HepG2 (cell line): ENCODE results near the gene TYROBP. TPM values are rescaled to one million over a fixed set of nuclear protein-coding genes. Genes with fewer than 3 reads are reported as not detected.

Experiments
- ARNTL ChIP-seq: sonication (generic); formaldehyde crosslinking; IDR thresholded peaks from 2 replicates; pipeline ENCODE4 v1.4.0; 2020; ENCODE audit warnings: mild to moderate bottlenecking, missing genetic modification reagents
- DNMT1 ChIP-seq: sonication (generic); formaldehyde crosslinking; IDR thresholded peaks from 2 replicates; pipeline ENCODE4 v1.5.1; 2020; ENCODE audit warnings: mild to moderate bottlenecking, missing genetic modification reagents
- ETV6 ChIP-seq: sonication (generic); formaldehyde crosslinking; conservative IDR thresholded peaks from 2 replicates; pipeline ENCODE4 v1.4.0; 2020; ENCODE audit warnings: missing genetic modification reagents
- JUNB ChIP-seq: sonication (generic); formaldehyde crosslinking; IDR thresholded peaks from 2 replicates; pipeline ENCODE4 v1.8.0; 2022; ENCODE audit warnings: missing genetic modification reagents, mild to moderate bottlenecking, borderline replicate concordance
- MBD4 ChIP-seq: IDR thresholded peaks from 2 replicates; pipeline ENCODE4 v1.6.1; 2012; ENCODE audit warnings: low read length, inconsistent platforms, borderline replicate concordance
- PHB2 ChIP-seq: fragments of 450-650 bp; IDR thresholded peaks from 2 replicates; pipeline ENCODE4 v1.6.1; 2018; ENCODE audit not compliant: partially characterized antibody
- RAD21 ChIP-seq: fragments of 450-650 bp; formaldehyde crosslinking; IDR thresholded peaks from 2 replicates; pipeline ENCODE4 v1.5.0; 2020; ENCODE audit warnings: mild to moderate bottlenecking
- RCOR2 ChIP-seq: IDR thresholded peaks from 2 replicates; pipeline ENCODE4 v1.6.1; 2016; ENCODE audit warnings: missing biosample characterization, missing genetic modification reagents
- SALL2 ChIP-seq: sonication (generic); formaldehyde crosslinking; IDR thresholded peaks from 2 replicates; pipeline ENCODE4 v1.8.1; 2023; ENCODE audit warnings: mild to moderate bottlenecking, missing genetic modification reagents, inconsistent platforms
- SP1 ChIP-seq, 2 experiments: fragments of 450-650 bp in 1 of 2; sonication (generic) in 1 of 2; formaldehyde crosslinking in 1 of 2; IDR thresholded peaks; 2 replicates each; pipeline versions ENCODE4 v1.4.0 to v1.6.1; 2016 to 2020; ENCODE audit warnings: missing genetic modification reagents in 1 of 2
- SP5 ChIP-seq: IDR thresholded peaks from 2 replicates; pipeline ENCODE4 v1.6.1; 2016; ENCODE audit warnings: low read depth, borderline replicate concordance
- XBP1 ChIP-seq: sonication (generic); formaldehyde crosslinking; IDR thresholded peaks from 2 replicates; pipeline ENCODE4 v1.5.0; 2020; ENCODE audit warnings: missing genetic modification reagents
- ZNF160 ChIP-seq: sonication (generic); formaldehyde crosslinking; IDR thresholded peaks from 2 replicates; pipeline ENCODE4 v1.8.0; 2022; ENCODE audit warnings: mild to moderate bottlenecking, inconsistent platforms, missing genetic modification reagents
- ZNF282 ChIP-seq: fragments of 450-650 bp; IDR thresholded peaks from 2 replicates; pipeline ENCODE4 v1.6.1; 2018; ENCODE audit not compliant: partially characterized antibody
- ZNF383 ChIP-seq: sonication (generic); formaldehyde crosslinking; IDR thresholded peaks from 2 replicates; pipeline ENCODE4 v1.4.0; 2020; ENCODE audit warnings: missing genetic modification reagents, mild to moderate bottlenecking, borderline replicate concordance
- ZNF44 ChIP-seq: sonication (generic); formaldehyde crosslinking; IDR thresholded peaks from 2 replicates; pipeline ENCODE4 v1.5.1; 2020; ENCODE audit warnings: mild to moderate bottlenecking, missing genetic modification reagents
- ZNF607 ChIP-seq: sonication (generic); formaldehyde crosslinking; IDR thresholded peaks from 2 replicates; pipeline ENCODE4 v1.5.1; 2020; ENCODE audit warnings: missing genetic modification reagents, mild to moderate bottlenecking, borderline replicate concordance
- ZNF652 ChIP-seq: IDR thresholded peaks from 2 replicates; pipeline ENCODE4 v1.6.1; 2016; ENCODE audit warnings: low read depth, borderline replicate concordance
- ZNF709 ChIP-seq: sonication (generic); formaldehyde crosslinking; IDR thresholded peaks from 2 replicates; pipeline ENCODE4 v1.5.0; 2020; ENCODE audit warnings: mild to moderate bottlenecking, missing genetic modification reagents
- ZNF761 ChIP-seq: sonication (generic); formaldehyde crosslinking; conservative IDR thresholded peaks from 2 replicates; pipeline ENCODE4 v1.4.0; 2020; ENCODE audit warnings: mild to moderate bottlenecking, missing genetic modification reagents
- ZNF775 ChIP-seq: sonication (generic); formaldehyde crosslinking; IDR thresholded peaks from 2 replicates; pipeline ENCODE4 v1.4.0; 2020; ENCODE audit warnings: missing genetic modification reagents, mild to moderate bottlenecking, moderate library complexity, borderline replicate concordance
- polyA plus RNA-seq, 8 experiments: library from polyadenylated mRNA; depleted of rRNA in 3 of 8; stranded (reverse) in 7 of 8; unstranded in 1 of 8; fragments of >200 nt; fragmentation: Illumina TruSeq in 4 of 8; extraction: Trizol in 4 of 8; gene quantifications; 2 replicates each; pipeline versions ENCODE4 v1.2.1 to v1.2.3, GENCODE V29; 2011 to 2016; ENCODE audit warnings: low read depth in 4 of 8, missing spikeins in 1 of 8, mixed read lengths in 1 of 8; ENCODE audit not compliant: insufficient read depth in 1 of 8
- total RNA-seq, 5 experiments: library from RNA; depleted of rRNA; stranded (reverse); fragments of >200 nt; fragmentation: Illumina TruSeq; extraction: Trizol; gene quantifications; 2 replicates each; pipeline ENCODE4 v1.2.3, GENCODE V29; 2016; ENCODE audit warnings: low read depth in 1 of 5
- TF ChIP-seq, protein P1 (sequence below): sonication (generic); formaldehyde crosslinking; IDR thresholded peaks from 2 replicates; pipeline ENCODE4 v1.5.1; 2020; ENCODE audit warnings: mild to moderate bottlenecking, missing genetic modification reagents, borderline replicate concordance
- TF ChIP-seq, protein P2 (sequence below): IDR thresholded peaks from 2 replicates; pipeline ENCODE4 v1.6.1; 2016
- TF ChIP-seq, protein P3 (sequence below): sonication (generic); formaldehyde crosslinking; conservative IDR thresholded peaks from 2 replicates; pipeline ENCODE4 v1.8.0; 2022; ENCODE audit warnings: mild to moderate bottlenecking, moderate library complexity, missing genetic modification reagents
- TF ChIP-seq, protein P4 (sequence below): sonication (generic); formaldehyde crosslinking; IDR thresholded peaks from 2 replicates; pipeline ENCODE4 v1.5.1; 2020; ENCODE audit warnings: missing genetic modification reagents, mild to moderate bottlenecking, borderline replicate concordance
- TF ChIP-seq, protein P5 (sequence below): sonication (generic); formaldehyde crosslinking; IDR thresholded peaks from 2 replicates; pipeline ENCODE4 v1.5.0; 2020; ENCODE audit warnings: missing genetic modification reagents, mild to moderate bottlenecking, borderline replicate concordance

Gene TYROBP
- total and polyA plus RNA-seq, 2 of the 13 experiments (the other 11 are each of a cell fraction or from before 2014, with no cell fraction given): not detected

DNA sequence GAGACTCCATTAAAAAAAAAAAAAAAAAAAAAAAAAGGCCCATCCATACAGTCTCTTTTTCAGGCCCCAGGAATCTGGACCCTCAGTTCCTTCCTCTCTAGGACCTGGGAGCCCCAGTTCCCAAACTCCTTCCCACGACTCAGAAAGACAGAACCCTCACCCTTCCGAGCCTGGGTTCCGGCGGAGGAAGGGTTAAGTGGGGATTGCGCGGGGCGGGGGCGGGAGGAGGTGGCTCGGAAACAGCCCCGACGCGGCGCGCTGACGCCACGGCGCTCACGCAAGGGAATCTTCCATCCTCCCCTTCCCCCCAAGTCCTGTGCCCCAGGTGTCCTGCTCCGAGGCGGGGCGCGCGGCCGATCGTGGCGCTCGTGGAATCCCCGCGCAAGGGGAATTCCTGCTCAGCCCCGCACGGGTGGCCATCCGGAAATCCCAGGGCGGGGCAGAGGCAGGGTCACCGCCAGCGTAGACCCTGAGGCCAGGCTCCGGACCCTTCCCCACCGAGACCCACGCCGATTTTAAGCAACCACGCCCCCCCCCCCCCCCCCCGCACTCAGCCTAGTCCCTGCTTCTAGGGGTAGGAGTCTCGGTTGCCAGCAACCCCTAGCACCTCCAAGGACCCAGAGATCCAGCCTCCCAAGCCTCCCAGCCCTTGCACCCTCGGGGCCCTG is 8.4 kb downstream of the TYROBP start (continued):
- TF ChIP-seq SP1 (IDR thresholded peaks at IDR 0.05) (no peak), SP1 (CRISPR knock-in tag; IDR thresholded peaks at IDR 0.05) (peak; percentile 60), ZNF383 (CRISPR knock-in tag) (no peak), PHB2 (no peak), ZNF282 (no peak), ETV6 (CRISPR knock-in tag) (no peak), SP5 (CRISPR knock-in tag) (no peak), ZNF44 (CRISPR knock-in tag) (no peak), ZNF160 (CRISPR knock-in tag) (no peak), RCOR2 (CRISPR knock-in tag) (no peak), XBP1 (CRISPR knock-in tag) (no peak), ZNF652 (CRISPR knock-in tag) (peak; percentile 98), ZNF709 (CRISPR knock-in tag) (no peak), DNMT1 (CRISPR knock-in tag) (no peak), MBD4 (no peak), RAD21 (CRISPR knock-in tag) (no peak), ARNTL (CRISPR knock-in tag) (0 out of 2 replicates have a peak, but pooled peaks have one; percentile 30), ZNF761 (CRISPR knock-in tag) (no peak), ZNF775 (CRISPR knock-in tag) (no peak), JUNB (no peak), ZNF607 (CRISPR knock-in tag) (no peak), SALL2 (CRISPR knock-in tag) (no peak)
- TF ChIP-seq, protein P1, sequence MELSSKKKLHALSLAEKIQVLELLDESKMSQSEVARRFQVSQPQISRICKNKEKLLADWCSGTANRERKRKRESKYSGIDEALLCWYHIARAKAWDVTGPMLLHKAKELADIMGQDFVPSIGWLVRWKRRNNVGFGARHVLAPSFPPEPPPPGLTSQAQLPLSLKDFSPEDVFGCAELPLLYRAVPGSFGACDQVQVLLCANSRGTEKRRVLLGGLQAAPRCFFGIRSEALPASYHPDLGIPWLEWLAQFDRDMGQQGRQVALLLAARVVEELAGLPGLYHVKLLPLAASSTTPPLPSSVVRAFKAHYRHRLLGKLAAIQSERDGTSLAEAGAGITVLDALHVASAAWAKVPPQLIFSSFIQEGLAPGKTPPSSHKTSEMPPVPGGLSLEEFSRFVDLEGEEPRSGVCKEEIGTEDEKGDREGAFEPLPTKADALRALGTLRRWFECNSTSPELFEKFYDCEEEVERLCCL (CRISPR knock-in tag): no peak
- TF ChIP-seq, protein P2, sequence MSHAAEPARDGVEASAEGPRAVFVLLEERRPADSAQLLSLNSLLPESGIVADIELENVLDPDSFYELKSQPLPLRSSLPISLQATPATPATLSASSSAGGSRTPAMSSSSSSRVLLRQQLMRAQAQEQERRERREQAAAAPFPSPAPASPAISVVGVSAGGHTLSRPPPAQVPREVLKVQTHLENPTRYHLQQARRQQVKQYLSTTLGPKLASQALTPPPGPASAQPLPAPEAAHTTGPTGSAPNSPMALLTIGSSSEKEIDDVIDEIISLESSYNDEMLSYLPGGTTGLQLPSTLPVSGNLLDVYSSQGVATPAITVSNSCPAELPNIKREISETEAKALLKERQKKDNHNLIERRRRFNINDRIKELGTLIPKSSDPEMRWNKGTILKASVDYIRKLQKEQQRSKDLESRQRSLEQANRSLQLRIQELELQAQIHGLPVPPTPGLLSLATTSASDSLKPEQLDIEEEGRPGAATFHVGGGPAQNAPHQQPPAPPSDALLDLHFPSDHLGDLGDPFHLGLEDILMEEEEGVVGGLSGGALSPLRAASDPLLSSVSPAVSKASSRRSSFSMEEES (CRISPR knock-in tag): no peak
- TF ChIP-seq, protein P3, sequence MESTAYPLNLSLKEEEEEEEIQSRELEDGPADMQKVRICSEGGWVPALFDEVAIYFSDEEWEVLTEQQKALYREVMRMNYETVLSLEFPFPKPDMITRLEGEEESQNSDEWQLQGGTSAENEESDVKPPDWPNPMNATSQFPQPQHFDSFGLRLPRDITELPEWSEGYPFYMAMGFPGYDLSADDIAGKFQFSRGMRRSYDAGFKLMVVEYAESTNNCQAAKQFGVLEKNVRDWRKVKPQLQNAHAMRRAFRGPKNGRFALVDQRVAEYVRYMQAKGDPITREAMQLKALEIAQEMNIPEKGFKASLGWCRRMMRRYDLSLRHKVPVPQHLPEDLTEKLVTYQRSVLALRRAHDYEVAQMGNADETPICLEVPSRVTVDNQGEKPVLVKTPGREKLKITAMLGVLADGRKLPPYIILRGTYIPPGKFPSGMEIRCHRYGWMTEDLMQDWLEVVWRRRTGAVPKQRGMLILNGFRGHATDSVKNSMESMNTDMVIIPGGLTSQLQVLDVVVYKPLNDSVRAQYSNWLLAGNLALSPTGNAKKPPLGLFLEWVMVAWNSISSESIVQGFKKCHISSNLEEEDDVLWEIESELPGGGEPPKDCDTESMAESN: no peak
- TF ChIP-seq, protein P4, sequence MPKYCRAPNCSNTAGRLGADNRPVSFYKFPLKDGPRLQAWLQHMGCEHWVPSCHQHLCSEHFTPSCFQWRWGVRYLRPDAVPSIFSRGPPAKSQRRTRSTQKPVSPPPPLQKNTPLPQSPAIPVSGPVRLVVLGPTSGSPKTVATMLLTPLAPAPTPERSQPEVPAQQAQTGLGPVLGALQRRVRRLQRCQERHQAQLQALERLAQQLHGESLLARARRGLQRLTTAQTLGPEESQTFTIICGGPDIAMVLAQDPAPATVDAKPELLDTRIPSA: no peak
- TF ChIP-seq, protein P5, sequence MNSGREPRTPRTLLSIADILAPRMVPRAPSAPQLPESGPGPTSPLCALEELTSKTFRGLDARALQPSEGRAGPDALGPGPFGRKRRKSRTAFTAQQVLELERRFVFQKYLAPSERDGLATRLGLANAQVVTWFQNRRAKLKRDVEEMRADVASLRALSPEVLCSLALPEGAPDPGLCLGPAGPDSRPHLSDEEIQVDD (CRISPR knock-in tag): no peak
